Activated B cell treated with CpG ODN at 0.5 μM for 24 hours (primary cell): ENCODE results near the gene NETO2. TPM values are rescaled to one million over a fixed set of nuclear protein-coding genes. Genes with fewer than 3 reads are reported as not detected.

Source experiments
- ATAC-seq: fragments of 200-7000 bp; cut with Tn5 transposase; one replicate; pipeline ENCODE4 v1.10.0; 2021; ENCODE audit warnings: low read depth, mild to moderate bottlenecking, moderate library complexity
- CTCF ChIA-PET: fragments of 350-600 bp; sonication (Branson Sonifier 250); formaldehyde crosslinking; loops from one replicate; lab custom pipeline; 2021; ENCODE audit warnings: antibody characterized with exemption; lab: Charles Lee
- POLR2A ChIA-PET: fragments of 350-600 bp; sonication (Branson Sonifier 250); formaldehyde crosslinking; loops from one replicate; lab custom pipeline; 2021; ENCODE audit warnings: antibody characterized with exemption; lab: Charles Lee
- DNase-seq: peaks from one replicate; pipeline ENCODE4 v3.0.0; 2022
- H3K27ac Mint-ChIP-seq: one replicate; pipeline ENCODE4 v1.8.0; 2020; ENCODE audit warnings: mixed read lengths
- H3K27me3 Mint-ChIP-seq: one replicate; pipeline ENCODE4 v1.8.0; 2021; ENCODE audit warnings: mixed read lengths
- H3K36me3 Mint-ChIP-seq: one replicate; pipeline ENCODE4 v1.8.0; 2021; ENCODE audit warnings: low read depth, mixed read lengths
- H3K4me1 Mint-ChIP-seq: one replicate; pipeline ENCODE4 v1.8.0; 2021; ENCODE audit warnings: mixed read lengths
- H3K4me3 Mint-ChIP-seq: one replicate; pipeline ENCODE4 v1.8.0; 2020; ENCODE audit warnings: mild to moderate bottlenecking, mixed read lengths
- H3K9me3 Mint-ChIP-seq: one replicate; pipeline ENCODE4 v1.8.0; 2020; ENCODE audit warnings: mixed read lengths
- intact Hi-C: fragments of 100-400 bp; cut with micrococcal nuclease; formaldehyde crosslinking; loops from one replicate; pipeline ENCODE4 v1.15.1; 2024
- total RNA-seq: library from RNA; stranded (reverse); gene quantifications from 2 replicates; pipeline ENCODE4 v1.2.3, GENCODE V29; 2022
- TF ChIP-seq, protein P1 (sequence below): fragments of 200-600 bp; IDR thresholded peaks from one replicate; pipeline ENCODE4 v1.8.0; 2022; ENCODE audit warnings: antibody characterized with exemption, mild to moderate bottlenecking

Gene NETO2
- total RNA-seq, 1 donor from 2014 or later, result 8.8 TPM

DNA sequence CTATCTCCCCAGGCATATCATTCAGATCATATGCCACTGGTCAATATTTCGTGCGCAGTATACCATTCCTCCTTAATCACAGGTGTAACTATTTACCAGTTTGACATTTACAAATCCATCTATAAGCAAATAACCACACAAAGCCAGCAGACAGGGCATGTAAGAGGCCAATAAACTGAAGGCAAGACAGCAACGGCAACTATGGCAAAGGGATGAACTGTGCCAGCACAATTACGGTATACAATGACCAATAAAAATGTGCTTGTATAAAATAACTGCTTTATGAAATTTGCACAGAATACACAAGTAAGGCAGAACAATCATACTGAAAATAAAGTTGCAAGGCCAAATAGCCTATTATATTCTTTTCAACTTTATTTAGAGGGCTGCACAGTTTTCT lies 9.2 kb downstream of the NETO2 start:
- TF ChIP-seq, protein P1, sequence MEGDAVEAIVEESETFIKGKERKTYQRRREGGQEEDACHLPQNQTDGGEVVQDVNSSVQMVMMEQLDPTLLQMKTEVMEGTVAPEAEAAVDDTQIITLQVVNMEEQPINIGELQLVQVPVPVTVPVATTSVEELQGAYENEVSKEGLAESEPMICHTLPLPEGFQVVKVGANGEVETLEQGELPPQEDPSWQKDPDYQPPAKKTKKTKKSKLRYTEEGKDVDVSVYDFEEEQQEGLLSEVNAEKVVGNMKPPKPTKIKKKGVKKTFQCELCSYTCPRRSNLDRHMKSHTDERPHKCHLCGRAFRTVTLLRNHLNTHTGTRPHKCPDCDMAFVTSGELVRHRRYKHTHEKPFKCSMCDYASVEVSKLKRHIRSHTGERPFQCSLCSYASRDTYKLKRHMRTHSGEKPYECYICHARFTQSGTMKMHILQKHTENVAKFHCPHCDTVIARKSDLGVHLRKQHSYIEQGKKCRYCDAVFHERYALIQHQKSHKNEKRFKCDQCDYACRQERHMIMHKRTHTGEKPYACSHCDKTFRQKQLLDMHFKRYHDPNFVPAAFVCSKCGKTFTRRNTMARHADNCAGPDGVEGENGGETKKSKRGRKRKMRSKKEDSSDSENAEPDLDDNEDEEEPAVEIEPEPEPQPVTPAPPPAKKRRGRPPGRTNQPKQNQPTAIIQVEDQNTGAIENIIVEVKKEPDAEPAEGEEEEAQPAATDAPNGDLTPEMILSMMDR, result no peak
- no peak for DNase-seq
- Mint-ChIP-seq H3K9me3 (no peaks in the 10 kb centered on the region), H3K27ac (no peak overlapping the region), H3K4me1 (peaks cover 10% of the 10 kb centered on the region), H3K36me3 (no peaks in the 10 kb centered on the region), H3K27me3 (no peaks in the 10 kb centered on the region), H3K4me3 (no peak overlapping the region)
- intact Hi-C loops, result no loop called here
- ATAC-seq, result no peak
- ChIA-PET CTCF (no interaction called here), POLR2A (no interaction called here)

DNA sequence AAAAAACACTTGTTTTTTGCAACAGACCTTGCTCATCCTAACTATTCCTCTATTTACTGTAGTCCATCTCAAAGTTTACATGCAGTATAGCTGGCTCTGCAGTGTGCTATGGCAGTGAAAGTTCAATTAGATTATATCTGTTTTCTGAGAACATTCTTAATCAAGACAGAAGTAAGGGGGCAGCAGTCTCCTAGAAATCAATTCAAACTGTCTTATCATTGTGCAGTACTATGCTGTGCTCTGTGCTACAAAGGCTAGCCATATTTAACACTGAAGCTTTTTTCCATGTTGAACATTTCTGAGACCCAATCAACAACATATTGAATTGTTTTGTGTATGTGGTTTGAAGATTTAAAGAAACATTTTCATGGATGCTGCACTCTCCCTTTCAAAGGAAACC lies 11.4 kb downstream of the NETO2 start:
- intact Hi-C loops, result no loop called here
- Mint-ChIP-seq H3K4me1 (peaks cover 2% of the 10 kb centered on the region), H3K27me3 (no peaks in the 10 kb centered on the region), H3K9me3 (no peaks in the 10 kb centered on the region), H3K36me3 (peaks cover 3% of the 10 kb centered on the region), H3K4me3 (no peak overlapping the region), H3K27ac (no peak overlapping the region)
- ATAC-seq (no peak), DNase-seq (no peak)
- CTCF ChIA-PET, result interaction anchor here (1.7 kb wide), 1 partner anchor 9 kb away, joined by 6 read pairs; no protein-coding TSS in a partner anchor
- POLR2A ChIA-PET, result no interaction called here
- TF ChIP-seq, protein P1, result no peak

DNA sequence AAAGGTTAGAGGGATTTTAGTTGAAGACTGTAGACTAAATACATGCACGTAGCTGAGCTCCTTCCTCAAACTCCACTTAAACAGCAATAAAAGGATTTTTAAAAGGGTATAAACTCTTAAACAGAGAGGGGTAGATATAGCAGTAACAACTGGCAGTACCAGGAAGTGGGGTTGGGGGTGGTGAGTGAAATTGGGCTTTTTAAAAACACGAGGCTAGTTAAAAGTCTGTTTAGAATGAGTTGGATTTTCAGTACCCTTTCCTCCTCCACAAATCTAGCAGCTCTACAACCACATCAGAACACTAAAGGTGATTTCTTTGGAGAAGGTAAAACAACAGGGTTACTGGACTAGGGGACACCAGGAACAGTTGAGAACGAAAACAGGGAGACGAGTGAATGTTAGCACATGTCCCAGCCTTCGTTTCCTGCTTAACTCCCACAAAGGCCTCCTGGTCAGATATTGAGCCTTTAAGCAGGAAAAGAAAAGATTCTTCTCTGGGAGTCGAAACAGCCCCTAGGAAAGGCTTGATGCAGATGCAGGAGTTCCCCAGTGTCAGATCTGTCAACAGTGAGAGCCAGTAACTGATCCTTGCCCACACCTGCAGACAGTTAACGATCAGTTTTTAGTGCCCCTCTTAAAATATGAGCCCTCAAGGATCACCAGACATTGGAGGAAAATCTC lies 13.8 kb downstream of the NETO2 start:
- intact Hi-C loops, result no loop called here
- Mint-ChIP-seq H3K27me3 (no peaks in the 10 kb centered on the region), H3K4me3 (no peak overlapping the region), H3K9me3 (no peaks in the 10 kb centered on the region), H3K36me3 (peaks cover 3% of the 10 kb centered on the region), H3K4me1 (no peaks in the 10 kb centered on the region), H3K27ac (no peak overlapping the region)
- ChIA-PET POLR2A (no interaction called here), CTCF (interaction anchor here (1.0 kb wide), 1 partner anchor 12 kb away, joined by 3 read pairs; no protein-coding TSS in a partner anchor)
- ATAC-seq (no peak), DNase-seq (no peak)
- TF ChIP-seq, protein P1, result no peak

DNA sequence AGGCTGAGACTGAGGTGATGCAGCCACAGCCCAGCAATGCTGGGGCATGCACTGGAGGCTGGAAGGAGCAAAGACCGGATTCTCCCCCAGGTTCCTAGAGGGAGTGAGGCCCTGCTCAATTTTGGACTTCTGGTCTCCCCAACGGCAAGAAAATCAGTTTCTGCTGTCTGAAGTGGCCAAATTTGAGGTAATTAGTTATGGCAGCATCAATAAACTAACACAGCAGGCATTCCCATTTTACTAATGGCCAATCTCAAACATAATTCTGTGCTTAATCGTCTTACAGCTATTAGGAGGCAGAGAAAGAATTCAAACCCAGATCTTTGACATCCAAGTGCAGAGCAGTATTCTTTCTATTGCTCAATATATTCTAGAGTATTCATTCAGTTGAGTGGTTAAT lies 16.2 kb downstream of the NETO2 start:
- ATAC-seq, result no peak
- intact Hi-C loops, result no loop called here
- H3K4me3 Mint-ChIP-seq, result no peak overlapping the region
- no peaks in the 10 kb centered on the region for H3K9me3 Mint-ChIP-seq
- TF ChIP-seq, protein P1, result no peak
- DNase-seq, result no peak
- ChIA-PET POLR2A (no interaction called here), CTCF (no interaction called here)
- H3K4me1 Mint-ChIP-seq, result no peaks in the 10 kb centered on the region
- H3K27ac Mint-ChIP-seq, result no peak overlapping the region
- peaks cover 3% of the 10 kb centered on the region for H3K36me3 Mint-ChIP-seq
- H3K27me3 Mint-ChIP-seq, result no peaks in the 10 kb centered on the region

DNA sequence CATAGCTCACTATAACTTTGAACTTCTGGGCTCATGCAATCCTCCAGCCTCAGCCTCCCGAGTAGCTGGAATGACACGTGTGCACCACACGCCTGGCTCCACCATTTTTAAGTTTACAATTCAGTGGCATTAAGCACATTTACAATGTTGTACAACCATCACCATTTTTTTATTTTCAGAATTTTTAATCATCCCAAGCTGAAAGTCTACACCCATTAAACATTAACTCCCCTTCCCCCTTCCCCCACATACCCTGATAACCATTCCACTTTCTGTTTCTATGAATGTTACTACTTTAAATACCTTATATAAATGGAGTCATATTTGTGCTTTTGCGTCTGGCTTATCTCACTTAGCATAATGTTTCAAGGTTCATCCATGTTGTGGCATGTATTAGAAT lies 18.0 kb downstream of the NETO2 start:
- ChIA-PET CTCF (interaction anchor here (1.3 kb wide), 1 partner anchor 18 kb away, joined by 3 read pairs; the partner anchor contains the start of gene NETO2), POLR2A (no interaction called here)
- H3K9me3 Mint-ChIP-seq, result no peaks in the 10 kb centered on the region
- no peak for ATAC-seq
- H3K36me3 Mint-ChIP-seq, result peaks cover 3% of the 10 kb centered on the region
- no peaks in the 10 kb centered on the region for H3K27me3 Mint-ChIP-seq
- intact Hi-C loops, result no loop called here
- TF ChIP-seq, protein P1, result no peak
- no peak for DNase-seq
- no peak overlapping the region for H3K4me3 Mint-ChIP-seq
- no peak overlapping the region for H3K27ac Mint-ChIP-seq
- H3K4me1 Mint-ChIP-seq, result no peaks in the 10 kb centered on the region
